OCI-LY1 (cell line): Measurements from ENCODE around the gene RPH3AL.

Experiments
- H2AFZ ChIP-seq: fragments of 200-600 bp; sonication (generic), shearing (Covaris generic); 2 replicates; pipeline ENCODE4 v1.6.0; 2014; ENCODE audit warnings: antibody characterized with exemption, mild to moderate bottlenecking, low read length
- H3F3A ChIP-seq: fragments of 200-600 bp; sonication (generic), shearing (Covaris generic); 2 replicates; pipeline ENCODE4 v1.6.0; 2014; ENCODE audit warnings: mild to moderate bottlenecking, antibody characterized with exemption, low read length, moderate library complexity; ENCODE audit not compliant: insufficient read depth
- H3K27ac ChIP-seq: fragments of 200-600 bp; sonication (generic); 2 replicates; pipeline ENCODE4 v1.5.1; 2014; ENCODE audit warnings: low read length, mixed run types, mild to moderate bottlenecking, low read depth; ENCODE audit not compliant: poor library complexity, severe bottlenecking
- H3K27me3 ChIP-seq: fragments of 200-600 bp; sonication (generic); 2 replicates; pipeline ENCODE4 v1.6.0; 2014; ENCODE audit warnings: antibody characterized with exemption, mild to moderate bottlenecking, low read length, moderate library complexity; ENCODE audit not compliant: insufficient read depth
- H3K36me3 ChIP-seq: fragments of 200-600 bp; sonication (generic); 2 replicates; pipeline ENCODE4 v1.6.1; 2014; ENCODE audit warnings: mild to moderate bottlenecking, antibody characterized with exemption, low read length, moderate library complexity, mixed read lengths; ENCODE audit not compliant: insufficient read depth
- H3K4me1 ChIP-seq: fragments of 200-600 bp; sonication (generic); 2 replicates; pipeline ENCODE4 v1.5.1; 2014; ENCODE audit warnings: mild to moderate bottlenecking, low read length, moderate library complexity; ENCODE audit not compliant: insufficient read depth, severe bottlenecking
- H3K4me2 ChIP-seq: fragments of 200-600 bp; sonication (generic), shearing (Covaris generic); 2 replicates; pipeline ENCODE4 v1.6.1; 2014; ENCODE audit warnings: low read length
- H3K4me3 ChIP-seq: fragments of 200-600 bp; sonication (generic); 2 replicates; pipeline ENCODE4 v1.5.1; 2014; ENCODE audit warnings: low read length, low read depth, mild to moderate bottlenecking, mixed read lengths; ENCODE audit not compliant: poor library complexity, severe bottlenecking
- H3K79me2 ChIP-seq: fragments of 200-600 bp; shearing (Covaris generic); 2 replicates; pipeline ENCODE4 v1.6.1; 2016; ENCODE audit warnings: mixed run types, low read length, mixed read lengths; ENCODE audit not compliant: insufficient read depth
- H3K9ac ChIP-seq: fragments of 200-600 bp; sonication (generic), shearing (Covaris generic); 2 replicates; pipeline ENCODE4 v1.6.1; 2014; ENCODE audit warnings: mild to moderate bottlenecking, low read length, mixed read lengths
- H3K9me2 ChIP-seq: fragments of 200-600 bp; sonication (generic), shearing (Covaris generic); 2 replicates; pipeline ENCODE4 v1.6.1; 2014; ENCODE audit warnings: low read depth, mild to moderate bottlenecking, low read length, mixed read lengths
- H3K9me3 ChIP-seq: fragments of 200-600 bp; shearing (Covaris generic); 2 replicates; pipeline ENCODE4 v1.6.1; 2014; ENCODE audit warnings: low read length, mixed read lengths
- H4K20me1 ChIP-seq: fragments of 200-600 bp; sonication (generic), shearing (Covaris generic); 2 replicates; pipeline ENCODE4 v1.6.0; 2016; ENCODE audit warnings: mild to moderate bottlenecking, low read length; ENCODE audit not compliant: insufficient read depth
- EZH2 ChIP-seq: fragments of 200-600 bp; sonication (generic), shearing (Covaris generic); IDR thresholded peaks from 2 replicates; pipeline ENCODE4 v1.8.0; 2017; ENCODE audit warnings: borderline replicate concordance, mixed run types, mild to moderate bottlenecking, antibody characterized with exemption, low read length, moderate library complexity, mixed read lengths
- TF ChIP-seq, protein P1 (sequence below): fragments of 200-600 bp; sonication (generic), shearing (Covaris generic); IDR thresholded peaks from 2 replicates; pipeline ENCODE4 v1.5.1; 2017; ENCODE audit warnings: mild to moderate bottlenecking, antibody characterized with exemption, low read length, moderate library complexity, mixed read lengths

Gene RPH3AL

DNA sequence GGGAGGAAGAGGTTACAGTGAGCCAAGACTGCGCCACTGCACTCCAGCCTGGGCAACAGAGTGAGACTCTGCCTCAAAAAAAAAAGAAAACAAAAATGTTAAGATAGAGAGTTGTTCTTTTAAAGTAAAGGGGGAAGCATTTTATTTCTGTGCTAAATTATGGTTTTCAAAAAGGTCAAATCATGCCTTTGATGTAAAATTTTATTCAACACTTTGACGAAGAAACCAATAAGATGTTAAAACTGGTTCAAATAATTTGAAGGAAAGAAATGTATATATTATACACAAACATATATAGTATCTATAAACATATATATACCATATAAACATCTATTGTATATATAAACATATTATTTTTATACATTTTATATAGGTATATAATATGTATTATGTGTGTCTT, 43.4 kb upstream of the RPH3AL start:
- TF ChIP-seq EZH2: no peak
- TF ChIP-seq, protein P1, sequence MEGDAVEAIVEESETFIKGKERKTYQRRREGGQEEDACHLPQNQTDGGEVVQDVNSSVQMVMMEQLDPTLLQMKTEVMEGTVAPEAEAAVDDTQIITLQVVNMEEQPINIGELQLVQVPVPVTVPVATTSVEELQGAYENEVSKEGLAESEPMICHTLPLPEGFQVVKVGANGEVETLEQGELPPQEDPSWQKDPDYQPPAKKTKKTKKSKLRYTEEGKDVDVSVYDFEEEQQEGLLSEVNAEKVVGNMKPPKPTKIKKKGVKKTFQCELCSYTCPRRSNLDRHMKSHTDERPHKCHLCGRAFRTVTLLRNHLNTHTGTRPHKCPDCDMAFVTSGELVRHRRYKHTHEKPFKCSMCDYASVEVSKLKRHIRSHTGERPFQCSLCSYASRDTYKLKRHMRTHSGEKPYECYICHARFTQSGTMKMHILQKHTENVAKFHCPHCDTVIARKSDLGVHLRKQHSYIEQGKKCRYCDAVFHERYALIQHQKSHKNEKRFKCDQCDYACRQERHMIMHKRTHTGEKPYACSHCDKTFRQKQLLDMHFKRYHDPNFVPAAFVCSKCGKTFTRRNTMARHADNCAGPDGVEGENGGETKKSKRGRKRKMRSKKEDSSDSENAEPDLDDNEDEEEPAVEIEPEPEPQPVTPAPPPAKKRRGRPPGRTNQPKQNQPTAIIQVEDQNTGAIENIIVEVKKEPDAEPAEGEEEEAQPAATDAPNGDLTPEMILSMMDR: no peak
- H3K4me3 ChIP-seq: no peak overlapping the region

DNA sequence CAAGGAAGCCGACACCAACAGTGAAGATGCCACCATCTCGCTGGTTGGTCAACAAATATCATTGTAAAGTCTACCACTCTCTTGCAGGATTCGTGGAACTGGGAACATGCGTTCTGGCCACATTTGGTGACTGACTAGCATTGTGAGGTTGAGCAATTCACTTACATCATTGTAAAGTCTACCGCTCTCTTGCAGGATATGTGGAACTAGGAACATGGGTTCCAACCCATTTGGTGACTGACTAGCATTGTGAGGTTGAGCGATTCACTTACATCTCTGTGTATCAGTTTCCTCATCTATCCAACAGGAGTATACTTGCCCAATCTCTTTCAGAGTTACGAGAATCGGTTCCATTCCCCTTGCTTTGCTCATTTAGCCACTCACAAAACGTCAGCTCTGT, 42.6 kb upstream of the RPH3AL start:
- no peaks in the 10 kb centered on the region for H3K4me1 ChIP-seq
- H3K9me2 ChIP-seq: no peaks in the 10 kb centered on the region
- no peak overlapping the region for H3K4me2 ChIP-seq
- no peaks in the 10 kb centered on the region for H3K9me3 ChIP-seq
- H4K20me1 ChIP-seq: no peaks in the 10 kb centered on the region
- H3K9ac ChIP-seq: no peak overlapping the region
- H3K79me2 ChIP-seq: no peaks in the 10 kb centered on the region
- TF ChIP-seq EZH2: no peak
- TF ChIP-seq, protein P1: no peak
- H2AFZ ChIP-seq: no peak overlapping the region
- H3K36me3 ChIP-seq: no peaks in the 10 kb centered on the region
- H3K27ac ChIP-seq: no peak overlapping the region
- no peak overlapping the region for H3K4me3 ChIP-seq
- no peaks in the 10 kb centered on the region for H3F3A ChIP-seq
- H3K27me3 ChIP-seq: peaks cover 7% of the 10 kb centered on the region; the same call in 1 of the 2 replicates

More for the DNA sequence above, 43.4 kb upstream of the RPH3AL start:
- Histone ChIP-seq H3K27ac (no peak overlapping the region), H3K36me3 (no peaks in the 10 kb centered on the region), H2AFZ (no peak overlapping the region), H3K4me2 (no peak overlapping the region), H3K79me2 (no peaks in the 10 kb centered on the region), H3K27me3 (peaks cover 7% of the 10 kb centered on the region; the same call in 1 of the 2 replicates), H4K20me1 (no peaks in the 10 kb centered on the region), H3K9ac (no peak overlapping the region), H3K4me1 (no peaks in the 10 kb centered on the region), H3K9me2 (no peaks in the 10 kb centered on the region), H3K9me3 (no peaks in the 10 kb centered on the region), H3F3A (no peaks in the 10 kb centered on the region)

DNA sequence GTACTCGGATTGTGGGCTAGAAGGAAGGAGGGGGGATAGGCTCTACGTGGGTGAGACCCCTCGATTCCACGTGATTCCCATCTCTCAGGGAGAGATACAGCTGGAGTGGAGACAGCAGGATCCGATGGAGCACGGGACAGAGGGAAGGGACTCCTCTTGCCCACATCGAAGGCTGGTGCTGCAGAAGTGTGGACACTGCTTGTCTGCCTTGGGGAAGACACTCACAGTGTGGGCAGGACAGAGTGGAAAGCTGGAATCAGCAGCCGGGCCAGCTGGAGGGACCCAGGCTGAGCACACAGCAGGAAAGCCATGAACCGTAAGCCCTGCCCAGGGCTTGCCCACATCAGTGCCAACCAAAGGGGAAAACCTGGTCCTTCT, 42.1 kb upstream of the RPH3AL start:
- H3K27ac ChIP-seq: no peak overlapping the region
- no peaks in the 10 kb centered on the region for H3K9me3 ChIP-seq
- H3K27me3 ChIP-seq: peaks cover 7% of the 10 kb centered on the region; the same call in 1 of the 2 replicates
- H3F3A ChIP-seq: no peaks in the 10 kb centered on the region
- no peak overlapping the region for H3K9ac ChIP-seq
- H3K4me3 ChIP-seq: no peak overlapping the region
- H2AFZ ChIP-seq: no peak overlapping the region
- H3K4me1 ChIP-seq: no peaks in the 10 kb centered on the region
- no peaks in the 10 kb centered on the region for H3K36me3 ChIP-seq
- no peaks in the 10 kb centered on the region for H3K9me2 ChIP-seq
- no peak overlapping the region for H3K4me2 ChIP-seq
- no peaks in the 10 kb centered on the region for H3K79me2 ChIP-seq
- no peak for TF ChIP-seq EZH2
- TF ChIP-seq, protein P1: no peak
- H4K20me1 ChIP-seq: no peaks in the 10 kb centered on the region
